IMR-90 (cell line): ENCODE data around the gene SSBP3.

Source experiments
- BHLHE40 ChIP-seq: fragments of 150-350 bp; IDR thresholded peaks from 2 replicates; pipeline ENCODE4 v1.6.1; 2016; ENCODE audit warnings: mild to moderate bottlenecking, low read depth, low read length
- CEBPB ChIP-seq: IDR thresholded peaks from 2 replicates; pipeline ENCODE4 v1.6.1; 2012; ENCODE audit warnings: low read depth, low read length, improper control_type of control experiment
- CHD1 ChIP-seq: IDR thresholded peaks from 2 replicates; pipeline ENCODE4 v1.6.1; 2012; ENCODE audit warnings: low read depth, low read length, improper control_type of control experiment
- MAFK ChIP-seq: IDR thresholded peaks from 2 replicates; pipeline ENCODE4 v1.6.1; 2012; ENCODE audit warnings: low read depth, low read length, improper control_type of control experiment
- MXI1 ChIP-seq: IDR thresholded peaks from 2 replicates; pipeline ENCODE4 v1.6.1; 2012; ENCODE audit warnings: low read depth, mild to moderate bottlenecking, low read length, moderate library complexity, borderline replicate concordance
- NFE2L2 ChIP-seq: fragments of 150-350 bp; IDR thresholded peaks from 2 replicates; pipeline ENCODE4 v1.6.1; 2016; ENCODE audit warnings: low read depth, mild to moderate bottlenecking, low read length
- POLR2A ChIP-seq: IDR thresholded peaks from 2 replicates; pipeline ENCODE4 v1.6.1; 2012; ENCODE audit warnings: mild to moderate bottlenecking, low read depth, low read length
- RAD21 ChIP-seq: IDR thresholded peaks from 2 replicates; pipeline ENCODE4 v1.6.1; 2012; ENCODE audit warnings: low read length, improper control_type of control experiment
- RCOR1 ChIP-seq: IDR thresholded peaks from 2 replicates; pipeline ENCODE4 v1.6.1; 2012; ENCODE audit warnings: mild to moderate bottlenecking, low read length, improper control_type of control experiment; ENCODE audit not compliant: insufficient replicate concordance
- SMC3 ChIP-seq: fragments of 150-350 bp; IDR thresholded peaks from 2 replicates; pipeline ENCODE4 v1.6.1; 2016; ENCODE audit warnings: low read depth, mild to moderate bottlenecking, antibody characterized with exemption, low read length, moderate library complexity
- TF ChIP-seq, protein P1 (sequence below): conservative IDR thresholded peaks from 2 replicates; pipeline ENCODE4 v1.5.1; 2012; ENCODE audit warnings: mild to moderate bottlenecking, low read depth, low read length, improper control_type of control experiment
- TF ChIP-seq, protein P2 (sequence below): fragments of 150-350 bp; IDR thresholded peaks from 2 replicates; pipeline ENCODE4 v1.6.1; 2017; ENCODE audit warnings: mild to moderate bottlenecking, antibody characterized with exemption, low read length, low read depth

GRCh38 chr1:54342288-54342687 lies 63.9 kb downstream of the SSBP3 start:
- TF ChIP-seq, protein P1, sequence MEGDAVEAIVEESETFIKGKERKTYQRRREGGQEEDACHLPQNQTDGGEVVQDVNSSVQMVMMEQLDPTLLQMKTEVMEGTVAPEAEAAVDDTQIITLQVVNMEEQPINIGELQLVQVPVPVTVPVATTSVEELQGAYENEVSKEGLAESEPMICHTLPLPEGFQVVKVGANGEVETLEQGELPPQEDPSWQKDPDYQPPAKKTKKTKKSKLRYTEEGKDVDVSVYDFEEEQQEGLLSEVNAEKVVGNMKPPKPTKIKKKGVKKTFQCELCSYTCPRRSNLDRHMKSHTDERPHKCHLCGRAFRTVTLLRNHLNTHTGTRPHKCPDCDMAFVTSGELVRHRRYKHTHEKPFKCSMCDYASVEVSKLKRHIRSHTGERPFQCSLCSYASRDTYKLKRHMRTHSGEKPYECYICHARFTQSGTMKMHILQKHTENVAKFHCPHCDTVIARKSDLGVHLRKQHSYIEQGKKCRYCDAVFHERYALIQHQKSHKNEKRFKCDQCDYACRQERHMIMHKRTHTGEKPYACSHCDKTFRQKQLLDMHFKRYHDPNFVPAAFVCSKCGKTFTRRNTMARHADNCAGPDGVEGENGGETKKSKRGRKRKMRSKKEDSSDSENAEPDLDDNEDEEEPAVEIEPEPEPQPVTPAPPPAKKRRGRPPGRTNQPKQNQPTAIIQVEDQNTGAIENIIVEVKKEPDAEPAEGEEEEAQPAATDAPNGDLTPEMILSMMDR, result no peak
- TF ChIP-seq SMC3 (no peak), MXI1 (no peak), CHD1 (no peak), POLR2A (no peak), RCOR1 (no peak), BHLHE40 (no peak), CEBPB (no peak), RAD21 (no peak), MAFK (no peak), NFE2L2 (no peak)
- TF ChIP-seq, protein P2, sequence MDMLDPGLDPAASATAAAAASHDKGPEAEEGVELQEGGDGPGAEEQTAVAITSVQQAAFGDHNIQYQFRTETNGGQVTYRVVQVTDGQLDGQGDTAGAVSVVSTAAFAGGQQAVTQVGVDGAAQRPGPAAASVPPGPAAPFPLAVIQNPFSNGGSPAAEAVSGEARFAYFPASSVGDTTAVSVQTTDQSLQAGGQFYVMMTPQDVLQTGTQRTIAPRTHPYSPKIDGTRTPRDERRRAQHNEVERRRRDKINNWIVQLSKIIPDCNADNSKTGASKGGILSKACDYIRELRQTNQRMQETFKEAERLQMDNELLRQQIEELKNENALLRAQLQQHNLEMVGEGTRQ, result no peak
